PC-9 (cell line): ENCODE measurements around the gene IRF5. TPM values are rescaled to one million over a fixed set of nuclear protein-coding genes. Genes with fewer than 3 reads are reported as not detected.

Source experiments
- BruUV-seq: library from RNA; stranded (reverse); fragments of 400-500 nt; replicated peaks from 2 replicates; lab custom pipeline; 2021; lab: Mats Ljungman, UMichigan
- CTCF ChIA-PET: fragments of 300-600 bp; sonication (Branson Sonifier 250); formaldehyde crosslinking; loops from one replicate; lab custom pipeline; 2022; ENCODE audit warnings: antibody characterized with exemption; lab: Charles Lee
- POLR2A ChIA-PET: fragments of 300-600 bp; sonication (Branson Sonifier 250); formaldehyde crosslinking; loops from one replicate; lab custom pipeline; 2022; ENCODE audit warnings: antibody characterized with exemption; ENCODE audit not compliant: unreplicated experiment; lab: Charles Lee
- DNase-seq, 2 experiments: peaks; one replicate each; pipeline versions ENCODE4 v3.0.0 to v3.0.0-alpha.2; 2015 to 2022; ENCODE audit warnings: mixed read lengths in 1 of 2
- H2AFZ ChIP-seq: fragments of 200-600 bp; sonication (generic); 2 replicates; pipeline ENCODE4 v1.8.1; 2017; ENCODE audit warnings: antibody characterized with exemption
- H3F3A ChIP-seq: fragments of 200-600 bp; sonication (generic); 2 replicates; pipeline ENCODE4 v1.8.1; 2017; ENCODE audit warnings: antibody characterized with exemption, mild to moderate bottlenecking, low read depth; ENCODE audit not compliant: insufficient read depth
- H3K27ac ChIP-seq: fragments of 200-600 bp; sonication (generic); 2 replicates; pipeline ENCODE4 v1.6.1; 2016; ENCODE audit warnings: mixed run types
- H3K27me3 ChIP-seq: fragments of 200-600 bp; sonication (generic); 2 replicates; pipeline ENCODE4 v1.6.1; 2016; ENCODE audit warnings: low read depth, mixed run types; ENCODE audit not compliant: insufficient read depth
- H3K36me3 ChIP-seq: fragments of 200-600 bp; sonication (generic); 2 replicates; pipeline ENCODE4 v1.6.1; 2016; ENCODE audit warnings: low read depth, mixed run types
- H3K4me1 ChIP-seq: fragments of 200-600 bp; sonication (generic); replicated peaks from 2 replicates; pipeline ENCODE4 v1.6.1; 2016; ENCODE audit warnings: mixed run types; ENCODE audit not compliant: insufficient read depth
- H3K4me2 ChIP-seq: fragments of 200-600 bp; sonication (generic); 2 replicates; pipeline ENCODE4 v1.6.1; 2017; ENCODE audit warnings: mixed run types
- H3K4me3 ChIP-seq: fragments of 200-600 bp; sonication (generic); 2 replicates; pipeline ENCODE4 v1.6.1; 2016; ENCODE audit warnings: mixed run types
- H3K79me2 ChIP-seq: fragments of 200-600 bp; sonication (generic); 2 replicates; pipeline ENCODE4 v1.6.1; 2017; ENCODE audit warnings: low read depth, mixed run types
- H3K9me2 ChIP-seq: fragments of 200-600 bp; sonication (generic); 2 replicates; pipeline ENCODE4 v1.8.1; 2017; ENCODE audit warnings: mild to moderate bottlenecking; ENCODE audit not compliant: insufficient read depth
- H3K9me3 ChIP-seq: fragments of 200-600 bp; sonication (generic); 2 replicates; pipeline ENCODE4 v1.8.1; 2016; ENCODE audit warnings: low read depth; ENCODE audit not compliant: insufficient read depth
- H4K20me1 ChIP-seq: fragments of 200-600 bp; sonication (generic); 2 replicates; pipeline ENCODE4 v1.8.1; 2017; ENCODE audit not compliant: insufficient read depth
- CTCF ChIP-seq: fragments of 200-600 bp; sonication (generic); conservative IDR thresholded peaks from 2 replicates; pipeline ENCODE4 v1.6.1; 2017; ENCODE audit warnings: mixed run types, antibody characterized with exemption, mild to moderate bottlenecking, moderate library complexity
- EZH2 ChIP-seq: fragments of 200-600 bp; sonication (generic); IDR thresholded peaks from 2 replicates; pipeline ENCODE4 v1.8.0; 2017; ENCODE audit warnings: antibody characterized with exemption, low read depth
- intact Hi-C: fragments of 100-400 bp; cut with micrococcal nuclease; formaldehyde crosslinking; loops from one replicate; pipeline ENCODE4 v1.10.0; 2022; ENCODE audit not compliant: unreplicated experiment
- total RNA-seq: library from RNA; stranded (reverse); gene quantifications from 2 replicates; pipeline ENCODE4 v1.2.3, GENCODE V29; 2021

The IRF5 gene
- total RNA-seq, 1 experiment from 2014 or later: 3.4 TPM

GRCh38 chr7:128921866-128922440 is 15.8 kb upstream of the IRF5 start:
- intact Hi-C loops: no loop called here

DNA sequence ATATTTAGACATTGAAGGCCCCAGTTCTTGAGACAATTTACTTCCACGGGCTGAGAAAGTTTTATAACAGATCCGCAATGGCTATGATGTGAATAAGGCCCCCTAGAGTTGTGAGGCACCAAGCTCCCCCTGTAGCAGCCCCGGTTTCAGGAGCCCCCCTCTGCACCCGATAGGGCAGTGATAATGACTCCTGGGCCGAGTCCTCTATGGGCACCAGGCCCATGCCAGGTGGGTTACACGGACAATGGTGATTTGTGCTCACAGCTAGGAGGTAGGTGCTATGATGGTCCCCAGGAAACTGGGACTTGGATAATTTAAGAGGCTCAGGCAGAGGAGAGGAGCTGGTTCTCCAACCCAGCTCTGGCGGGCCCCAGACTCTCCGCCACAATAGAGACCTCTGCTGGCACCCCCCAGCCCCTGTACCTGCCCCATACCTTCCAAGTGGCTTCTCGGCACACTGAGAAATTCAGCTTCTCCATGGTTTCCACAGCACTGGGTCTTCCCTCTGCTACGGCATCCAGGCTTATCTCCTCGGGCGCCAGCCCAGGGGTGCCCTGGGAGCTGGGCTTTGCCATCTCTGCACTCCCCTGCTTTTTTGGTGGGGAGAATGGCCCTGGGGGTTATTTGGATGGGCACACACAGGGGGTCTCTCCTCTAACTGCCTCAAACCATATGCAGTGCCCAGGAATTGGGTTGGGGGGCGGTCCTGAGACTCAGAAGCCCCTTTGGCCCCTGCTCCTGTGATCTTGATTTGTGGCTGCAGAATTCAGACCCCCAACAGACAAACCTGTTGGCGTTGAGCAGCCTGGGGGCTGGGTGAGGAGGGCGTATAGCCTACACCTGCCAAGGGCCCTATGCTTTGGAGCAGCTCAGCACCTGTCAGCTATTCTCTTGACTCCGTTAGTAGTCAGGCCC is 15.0 kb upstream of the IRF5 start:
- peaks cover 5% of the 10 kb centered on the region for H3K4me1 ChIP-seq
- ChIA-PET CTCF (no interaction called here), POLR2A (interaction anchor here (0.6 kb wide), 3 partner anchors 10 to 420 kb away, joined by 4 to 9 read pairs (median 5); no protein-coding TSS in a partner anchor)
- H3K9me3 ChIP-seq: no peaks in the 10 kb centered on the region
- no peaks in the 10 kb centered on the region for H3K79me2 ChIP-seq
- no peak for DNase-seq
- no peaks in the 10 kb centered on the region for H3F3A ChIP-seq
- H3K27ac ChIP-seq: no peak overlapping the region
- no peak overlapping the region for H2AFZ ChIP-seq
- H4K20me1 ChIP-seq: no peaks in the 10 kb centered on the region
- TF ChIP-seq CTCF (no peak), EZH2 (no peak)
- H3K4me3 ChIP-seq: no peak overlapping the region
- H3K36me3 ChIP-seq: no peaks in the 10 kb centered on the region
- intact Hi-C loops: no loop called here
- H3K9me2 ChIP-seq: no peaks in the 10 kb centered on the region
- H3K27me3 ChIP-seq: peaks cover 19% of the 10 kb centered on the region
- H3K4me2 ChIP-seq: no peak overlapping the region
- no TSS peak for BruUV-seq

More at GRCh38 chr7:128921866-128922440, 15.8 kb upstream of the IRF5 start:
- CTCF ChIA-PET: no interaction called here
- no peak for DNase-seq
- no TSS peak for BruUV-seq
- no peaks in the 10 kb centered on the region for H3K9me3 ChIP-seq
- no peaks in the 10 kb centered on the region for H3K36me3 ChIP-seq
- H3K27ac ChIP-seq: no peak overlapping the region
- peaks cover 5% of the 10 kb centered on the region for H3K4me1 ChIP-seq
- TF ChIP-seq EZH2 (no peak), CTCF (no peak)
- peaks cover 19% of the 10 kb centered on the region for H3K27me3 ChIP-seq
- no peaks in the 10 kb centered on the region for H4K20me1 ChIP-seq
- no peak overlapping the region for H2AFZ ChIP-seq
- H3K9me2 ChIP-seq: no peaks in the 10 kb centered on the region
- no peak overlapping the region for H3K4me2 ChIP-seq
- no peaks in the 10 kb centered on the region for H3F3A ChIP-seq
- no peaks in the 10 kb centered on the region for H3K79me2 ChIP-seq
- H3K4me3 ChIP-seq: no peak overlapping the region
- POLR2A ChIA-PET: interaction anchor here (0.6 kb wide), 1 partner anchor 11 kb away, joined by 4 read pairs; no protein-coding TSS in a partner anchor

DNA sequence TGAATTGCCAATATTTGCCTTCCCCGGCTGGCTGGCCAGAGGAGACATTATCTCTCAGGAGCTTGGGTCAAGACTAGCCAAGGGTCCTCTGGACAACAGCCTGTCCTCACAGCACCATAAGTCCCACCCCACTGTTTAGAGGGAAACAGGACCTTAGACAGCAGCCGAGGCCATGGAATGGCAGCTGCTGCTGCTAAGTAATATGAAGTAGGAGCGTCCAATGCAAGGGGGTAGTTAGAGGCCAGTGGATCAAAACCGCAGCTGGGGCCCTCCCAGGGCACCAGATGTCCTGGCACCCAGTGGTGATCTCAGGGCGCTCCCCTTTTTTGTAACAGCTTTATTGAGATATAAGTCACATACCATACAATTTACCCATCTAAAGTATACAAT is 14.3 kb upstream of the IRF5 start:
- Histone ChIP-seq H3K9me3 (no peaks in the 10 kb centered on the region), H3K9me2 (no peaks in the 10 kb centered on the region), H3K27me3 (peaks cover 19% of the 10 kb centered on the region), H3K4me1 (peaks cover 5% of the 10 kb centered on the region), H3K4me2 (no peak overlapping the region), H3K27ac (no peak overlapping the region), H4K20me1 (no peaks in the 10 kb centered on the region), H3K36me3 (no peaks in the 10 kb centered on the region), H2AFZ (no peak overlapping the region), H3K79me2 (no peaks in the 10 kb centered on the region), H3K4me3 (no peak overlapping the region), H3F3A (no peaks in the 10 kb centered on the region)
- intact Hi-C loops: no loop called here
- ChIA-PET POLR2A (interaction anchor here (0.6 kb wide), 1 partner anchor 420 kb away, joined by 9 read pairs; no protein-coding TSS in a partner anchor), CTCF (no interaction called here)
- no peak for TF ChIP-seq EZH2
- TF ChIP-seq CTCF: no peak
- no peak for DNase-seq
- BruUV-seq: no TSS peak
